Jurkat, Clone E6-1 (cell line): ENCODE measurements around the gene SIGLEC12.
"Not testable (repeated sequence)": the region's sequence is repeated elsewhere in the genome, so short reads cannot be mapped to it uniquely, and the experiment has no call there.

Source experiments
- DNase-seq: peaks from one replicate; pipeline ENCODE4 v3.0.0-alpha.2; 2011; ENCODE audit warnings: low read depth, low spot score
- H3K4me3 ChIP-seq: 2 replicates; pipeline ENCODE4 v1.5.1; 2011; ENCODE audit warnings: mild to moderate bottlenecking, low read length, control low read depth, moderate library complexity

The SIGLEC12 gene

GRCh38 chr19:51463976-51464581 is 37.5 kb downstream of the SIGLEC12 start:
- DNase-seq, H3K4me3 ChIP-seq: not testable (repeated sequence)

DNA sequence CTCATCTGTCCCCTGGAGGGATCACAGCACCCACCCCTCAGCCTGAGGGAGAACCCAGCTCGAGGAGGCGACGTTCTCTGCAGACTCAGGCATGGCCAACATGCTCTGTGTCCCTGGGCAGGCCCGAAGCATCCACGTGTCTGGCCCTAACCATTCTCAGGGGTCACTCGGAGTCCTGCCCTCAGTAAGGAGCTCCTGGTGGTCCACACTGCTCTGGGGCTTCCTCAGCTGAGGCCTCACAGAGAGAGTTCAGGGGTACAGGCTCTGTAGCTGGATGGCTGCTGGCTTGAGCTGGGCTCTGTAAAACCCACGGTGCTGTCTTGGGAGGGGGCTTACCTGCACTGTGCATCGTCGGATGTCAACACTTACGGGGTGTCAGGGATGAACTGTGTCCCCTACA is 38.9 kb downstream of the SIGLEC12 start:
- H3K4me3 ChIP-seq: no peak overlapping the region
- no peak for DNase-seq

- no peak overlapping the region for H3K4me3 ChIP-seq
- no peak for DNase-seq
These were observed 39.3 kb downstream of the SIGLEC12 start for GRCh38 chr19:51462276-51462675.

DNA sequence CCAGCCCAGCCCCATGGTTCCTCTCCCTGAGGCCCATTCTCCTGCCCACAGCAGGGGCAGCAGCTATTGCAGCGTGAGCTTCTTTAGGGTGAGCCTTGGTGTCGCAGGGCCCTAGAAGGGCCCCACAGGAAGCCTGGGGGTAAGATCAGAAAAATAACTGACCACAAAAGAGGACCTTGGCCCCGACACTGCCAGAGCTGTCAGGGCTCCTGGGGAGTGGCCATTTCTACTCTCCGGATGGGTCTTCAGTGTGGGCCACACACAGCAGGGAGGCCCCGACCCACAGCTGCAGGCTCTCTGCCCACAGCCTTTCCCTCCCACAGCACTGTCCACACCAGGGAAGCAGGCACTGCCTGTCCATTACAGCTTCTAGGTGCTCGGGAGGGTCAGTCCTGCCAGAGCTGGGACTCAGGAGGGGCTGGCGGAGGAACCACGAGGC is 39.9 kb downstream of the SIGLEC12 start:
- no peak for DNase-seq
- H3K4me3 ChIP-seq: no peak overlapping the region

GRCh38 chr19:51460164-51460992 is 41.2 kb downstream of the SIGLEC12 start:
- DNase-seq: no peak
- no peak overlapping the region for H3K4me3 ChIP-seq

- no peak overlapping the region for H3K4me3 ChIP-seq
- no peak for DNase-seq
These were observed 42.6 kb downstream of the SIGLEC12 start for GRCh38 chr19:51458899-51459505.

GRCh38 chr19:51458051-51458645 is 43.5 kb downstream of the SIGLEC12 start, which contains the start of gene SIGLEC8:
SIGLEC8 (minus strand) TSS chr19:51458454; CDS start chr19:51458387, 67 bp downstream.
- no peak for DNase-seq

GRCh38 chr19:51457351-51458013 is 44.1 kb downstream of the SIGLEC12 start:
- DNase-seq: no peak
- no peak overlapping the region for H3K4me3 ChIP-seq

More at GRCh38 chr19:51458051-51458645, 43.5 kb downstream of the SIGLEC12 start, which contains the start of gene SIGLEC8:
- H3K4me3 ChIP-seq: no peak within 1 kb of the TSS

GRCh38 chr19:51456541-51457290 is 44.9 kb downstream of the SIGLEC12 start:
- DNase-seq: no peak
- no peak overlapping the region for H3K4me3 ChIP-seq

GRCh38 chr19:51450730-51451307 is 50.8 kb downstream of the SIGLEC12 start:
- no peak overlapping the region for H3K4me3 ChIP-seq
- no peak for DNase-seq

DNA sequence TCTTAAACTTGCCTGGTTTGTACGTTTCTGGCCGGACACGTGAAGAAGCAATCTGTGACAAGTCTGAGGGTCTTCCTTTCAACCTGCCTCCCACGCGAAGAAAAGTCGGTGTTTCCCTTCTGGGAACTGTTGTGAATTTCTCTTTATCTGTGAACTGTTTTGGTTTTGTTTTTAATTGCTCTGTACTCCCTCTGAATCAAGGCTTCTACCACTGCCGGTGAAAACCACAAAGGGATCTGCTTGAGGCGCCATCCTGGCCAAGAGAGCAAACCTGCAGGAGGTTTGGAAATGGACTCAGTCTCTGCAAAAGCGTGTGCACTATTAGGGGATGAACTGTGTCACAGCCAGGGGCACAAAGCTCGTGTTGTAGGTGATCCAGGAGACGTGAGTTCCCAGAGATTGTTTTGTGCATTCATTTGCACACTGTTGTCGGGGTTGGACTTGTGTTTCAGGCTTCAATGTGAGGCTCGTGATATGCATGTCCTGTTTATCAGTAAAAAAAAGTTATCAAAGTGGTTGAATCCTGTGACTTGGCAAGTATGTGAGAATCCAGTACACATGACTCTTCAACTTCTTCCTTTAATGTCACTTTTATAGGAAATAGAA is 53.1 kb downstream of the SIGLEC12 start:
- peak; percentile 37 for DNase-seq
- peak overlapping the region; percentile 9 for H3K4me3 ChIP-seq

GRCh38 chr19:51448011-51448410 is 53.6 kb downstream of the SIGLEC12 start:
- peak overlapping the region; percentile 3 for H3K4me3 ChIP-seq
- no peak for DNase-seq

DNA sequence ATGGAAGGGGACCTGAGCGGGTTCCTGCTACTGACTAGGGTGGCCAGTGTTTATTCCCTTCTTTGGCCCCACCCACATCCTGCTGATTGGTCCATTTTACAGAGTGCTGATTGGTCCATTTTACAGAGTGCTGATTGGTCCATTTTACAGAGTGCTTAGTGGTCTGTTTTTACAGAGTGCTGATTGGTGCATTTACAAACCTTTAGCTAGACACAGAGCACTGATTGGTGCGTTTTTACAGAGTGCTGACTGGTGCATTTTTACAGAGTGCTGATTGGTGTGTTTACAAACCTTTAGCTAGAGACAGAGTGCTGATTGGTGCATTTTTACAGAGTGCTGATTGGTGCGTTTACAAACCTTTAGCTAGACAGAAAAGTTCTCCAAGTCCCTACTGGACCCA is 54.1 kb downstream of the SIGLEC12 start:
- DNase-seq, H3K4me3 ChIP-seq: not testable (repeated sequence)

DNA sequence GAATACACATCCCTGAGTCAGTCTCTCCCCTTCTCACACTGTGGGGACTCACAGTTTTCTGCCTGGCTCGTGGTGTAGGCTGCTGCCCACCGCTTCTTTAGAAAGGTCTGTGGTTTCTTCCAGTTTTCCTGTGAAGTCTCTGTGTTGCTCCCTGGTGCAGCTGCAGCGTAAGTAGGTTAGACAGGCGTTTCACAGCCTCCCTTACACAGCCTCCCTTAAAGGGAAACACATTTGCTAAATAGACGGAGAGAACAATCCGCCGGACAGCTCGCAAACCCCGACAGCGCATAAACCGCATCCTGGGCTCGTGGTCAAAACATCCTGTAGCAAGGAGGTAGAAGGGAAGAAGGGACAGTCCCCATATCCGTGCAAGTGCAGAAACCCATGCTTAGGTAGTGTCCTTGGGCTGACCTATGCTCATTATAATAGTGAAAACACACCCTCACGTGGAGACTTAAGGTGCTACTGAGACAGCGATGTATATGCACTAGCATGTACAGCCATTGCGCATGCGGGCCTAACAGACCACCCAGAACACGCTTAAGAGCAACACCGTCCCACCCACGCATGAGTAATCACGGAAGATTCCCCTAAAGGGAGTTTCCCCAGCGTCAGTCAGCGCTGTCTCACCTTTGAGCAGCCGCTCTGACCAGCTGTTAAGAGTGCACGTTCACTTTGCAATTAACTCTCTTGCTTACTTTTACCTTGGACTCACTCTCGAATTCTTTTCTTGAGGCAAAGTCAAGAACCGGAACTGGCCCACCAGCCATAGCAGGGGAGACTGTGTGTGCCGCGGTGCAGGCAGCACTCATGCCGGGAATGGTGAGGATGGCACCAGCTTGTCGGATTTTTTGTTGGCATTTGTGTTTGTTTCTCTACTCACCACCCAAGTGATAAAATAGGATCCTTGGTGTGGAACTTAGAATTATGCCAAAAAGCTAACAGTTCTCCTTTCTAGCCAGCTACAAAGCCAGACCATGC is 59.9 kb downstream of the SIGLEC12 start:
- peak overlapping the region; percentile 48 for H3K4me3 ChIP-seq
- DNase-seq: peak; percentile 86
